ENCODE measurements around the gene PHF20. TPM values are rescaled to one million over a fixed set of nuclear protein-coding genes. Genes with fewer than 3 reads are reported as not detected.
"Not testable (repeated sequence)": the region's sequence is repeated elsewhere in the genome, so short reads cannot be mapped to it uniquely, and the experiment has no call there.

The PHF20 gene
- total RNA-seq, 4 donors from 2014 or later: 30.5 to 53.3 (median 33.4) TPM

DNA sequence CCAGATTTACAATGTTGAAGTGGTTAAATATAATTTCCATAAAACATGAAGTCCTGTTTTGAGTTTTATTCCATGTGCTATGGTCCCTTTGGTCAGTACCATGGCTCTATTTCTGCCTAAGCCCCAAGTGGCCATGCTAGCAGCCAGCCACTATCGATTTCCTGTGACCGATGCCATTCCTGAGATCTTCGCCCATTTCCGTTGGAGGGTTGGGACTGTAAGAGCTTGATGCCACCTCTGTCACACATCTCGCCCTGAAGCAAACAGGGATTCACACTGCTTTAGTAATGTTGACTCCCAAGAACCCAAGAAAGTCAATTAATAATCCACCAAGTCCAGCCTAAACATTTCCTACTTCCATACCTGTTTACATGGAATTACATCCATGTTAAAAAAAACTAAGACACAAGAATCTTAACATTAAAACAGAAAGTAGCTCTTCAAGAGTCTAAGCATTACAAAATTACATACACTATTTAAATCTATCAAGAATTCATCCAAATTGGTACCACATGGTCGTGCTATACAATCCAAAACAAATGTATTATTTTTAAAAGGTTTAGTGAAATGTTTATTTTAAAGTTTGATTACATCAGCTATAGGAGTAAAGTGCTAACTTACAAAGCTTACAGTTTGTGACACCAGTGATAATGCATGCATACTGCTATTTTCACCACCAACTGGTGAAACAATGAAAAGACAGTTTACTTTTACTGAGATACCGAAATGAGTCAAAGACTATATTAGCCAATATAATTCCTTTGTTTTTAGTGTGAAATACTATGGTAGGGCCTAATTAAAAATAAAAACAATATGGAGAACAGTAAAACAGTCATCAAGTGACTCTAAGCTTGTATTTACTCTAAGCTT lies 32.3 kb upstream of the PHF20 start:
- no peak overlapping the region for H3K4me3 ChIP-seq (ENCODE audit: low read depth, poor library complexity, severe bottlenecking)
- TF ChIP-seq, protein P1, sequence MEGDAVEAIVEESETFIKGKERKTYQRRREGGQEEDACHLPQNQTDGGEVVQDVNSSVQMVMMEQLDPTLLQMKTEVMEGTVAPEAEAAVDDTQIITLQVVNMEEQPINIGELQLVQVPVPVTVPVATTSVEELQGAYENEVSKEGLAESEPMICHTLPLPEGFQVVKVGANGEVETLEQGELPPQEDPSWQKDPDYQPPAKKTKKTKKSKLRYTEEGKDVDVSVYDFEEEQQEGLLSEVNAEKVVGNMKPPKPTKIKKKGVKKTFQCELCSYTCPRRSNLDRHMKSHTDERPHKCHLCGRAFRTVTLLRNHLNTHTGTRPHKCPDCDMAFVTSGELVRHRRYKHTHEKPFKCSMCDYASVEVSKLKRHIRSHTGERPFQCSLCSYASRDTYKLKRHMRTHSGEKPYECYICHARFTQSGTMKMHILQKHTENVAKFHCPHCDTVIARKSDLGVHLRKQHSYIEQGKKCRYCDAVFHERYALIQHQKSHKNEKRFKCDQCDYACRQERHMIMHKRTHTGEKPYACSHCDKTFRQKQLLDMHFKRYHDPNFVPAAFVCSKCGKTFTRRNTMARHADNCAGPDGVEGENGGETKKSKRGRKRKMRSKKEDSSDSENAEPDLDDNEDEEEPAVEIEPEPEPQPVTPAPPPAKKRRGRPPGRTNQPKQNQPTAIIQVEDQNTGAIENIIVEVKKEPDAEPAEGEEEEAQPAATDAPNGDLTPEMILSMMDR (IDR thresholded peaks at IDR 0.05): no peak
- DNase-seq (ENCODE audit: low spot score in 2 of 2): no peak
- intact Hi-C loops (cut with DNase I; ENCODE audit: low total_unique reads): no loop called here
- 47 to 50% methylated on average over 7 of the region's 7 CpGs for WGBS, 2 donors

DNA sequence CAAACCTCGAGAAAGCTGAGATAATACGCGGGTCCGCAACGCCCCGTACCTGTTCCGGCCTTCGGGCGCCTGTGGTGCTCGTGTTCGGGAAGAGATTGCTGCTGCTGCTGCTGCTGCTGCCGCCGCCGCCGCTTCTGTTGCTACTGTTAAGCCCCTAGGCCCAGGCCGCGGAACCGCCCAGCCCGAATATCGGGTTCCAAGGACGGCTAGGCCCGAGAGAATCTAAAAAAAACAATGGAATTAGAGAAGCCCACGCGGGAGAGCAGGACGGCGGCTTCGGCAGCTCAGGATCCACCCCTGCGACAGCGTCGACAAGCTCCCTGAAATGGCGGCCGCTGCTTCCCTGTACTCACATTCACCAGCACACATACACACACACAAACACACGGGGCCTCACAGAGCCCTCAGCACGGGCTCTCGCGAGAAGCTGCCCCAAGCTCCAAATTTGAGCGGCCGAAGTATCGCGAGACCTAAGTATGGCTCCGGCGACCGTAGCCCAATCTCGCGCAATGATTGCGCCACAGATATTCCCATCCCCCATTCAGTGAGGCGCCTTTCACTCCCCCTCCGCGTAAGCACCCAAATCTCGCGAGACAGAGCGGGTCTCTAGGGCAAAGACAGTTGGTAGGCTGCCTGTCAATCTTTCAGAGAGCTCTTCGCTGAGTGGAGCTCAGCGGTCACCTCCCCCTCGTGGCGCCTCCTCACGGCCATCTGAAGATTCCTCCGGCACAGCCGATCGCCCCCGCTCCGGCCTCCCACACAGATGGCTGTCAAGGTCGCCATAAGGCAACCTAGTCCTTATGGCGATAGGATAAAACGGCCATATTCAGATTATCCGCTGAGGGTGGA lies 29.7 kb upstream of the PHF20 start, which contains the start of gene RBM39:
RBM39 (minus strand) TSS at position 369 of the 849 bp plus-strand sequence. CDS start 1,386 bp downstream, outside the sequence.
- TF ChIP-seq, protein P1 (IDR thresholded peaks at IDR 0.05): peak in 1 of 3 donors; percentile 36
- peak in 1 of 2 donors; percentile 97 for TF ChIP-seq POLR2A (IDR thresholded peaks at IDR 0.05)
- DNase-seq (ENCODE audit: low spot score in 2 of 2): peak; percentile 100
- H3K4me3 ChIP-seq (ENCODE audit: low read depth, poor library complexity, severe bottlenecking): peak within 1 kb of the TSS; percentile 88
- 0 to 1% methylated on average over 64 to 66 of the region's 66 CpGs for WGBS, 2 donors
- intact Hi-C loops (cut with DNase I; ENCODE audit: low total_unique reads): no loop called here

DNA sequence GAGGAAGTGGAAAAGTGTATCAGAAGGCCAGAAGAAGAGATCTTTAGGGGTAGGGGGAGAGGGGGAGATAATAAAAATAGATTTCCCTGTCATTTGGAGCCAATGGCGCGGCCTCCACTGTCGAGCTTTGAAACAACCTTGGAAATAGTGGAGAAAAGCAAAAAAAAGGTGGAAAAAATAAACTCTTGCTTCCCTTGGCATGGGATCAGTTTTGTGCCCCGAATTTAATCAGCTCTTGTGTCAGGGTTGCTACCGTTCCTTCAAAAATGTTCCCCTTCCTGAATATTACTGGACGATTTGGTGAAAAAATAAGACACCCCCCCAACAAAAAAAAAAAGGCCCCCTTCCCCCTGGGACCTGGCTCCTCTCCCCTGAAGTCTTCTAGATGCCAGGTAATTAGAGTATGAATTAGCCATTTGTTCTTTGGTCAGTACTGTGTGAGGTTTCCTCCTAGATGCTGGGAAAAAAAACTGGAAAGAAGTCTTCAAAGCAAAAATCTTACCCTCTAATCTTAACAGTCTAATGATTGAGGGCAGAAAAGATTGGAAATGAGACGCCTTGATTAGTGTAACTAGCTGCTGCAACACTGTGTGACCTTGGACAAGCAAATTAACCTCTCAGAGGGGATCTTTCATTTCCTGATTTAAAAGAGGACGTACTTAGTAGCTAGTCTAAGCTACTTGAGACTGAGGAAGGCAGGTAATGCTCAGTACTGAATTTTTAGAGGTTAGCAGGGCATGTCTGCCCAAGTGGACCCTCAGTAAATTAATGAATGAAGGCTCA lies 28.9 kb upstream of the PHF20 start:
- peak overlapping the region; percentile 34 for H3K4me3 ChIP-seq (ENCODE audit: low read depth, poor library complexity, severe bottlenecking)
- intact Hi-C loops (cut with DNase I; ENCODE audit: low total_unique reads): no loop called here

DNA sequence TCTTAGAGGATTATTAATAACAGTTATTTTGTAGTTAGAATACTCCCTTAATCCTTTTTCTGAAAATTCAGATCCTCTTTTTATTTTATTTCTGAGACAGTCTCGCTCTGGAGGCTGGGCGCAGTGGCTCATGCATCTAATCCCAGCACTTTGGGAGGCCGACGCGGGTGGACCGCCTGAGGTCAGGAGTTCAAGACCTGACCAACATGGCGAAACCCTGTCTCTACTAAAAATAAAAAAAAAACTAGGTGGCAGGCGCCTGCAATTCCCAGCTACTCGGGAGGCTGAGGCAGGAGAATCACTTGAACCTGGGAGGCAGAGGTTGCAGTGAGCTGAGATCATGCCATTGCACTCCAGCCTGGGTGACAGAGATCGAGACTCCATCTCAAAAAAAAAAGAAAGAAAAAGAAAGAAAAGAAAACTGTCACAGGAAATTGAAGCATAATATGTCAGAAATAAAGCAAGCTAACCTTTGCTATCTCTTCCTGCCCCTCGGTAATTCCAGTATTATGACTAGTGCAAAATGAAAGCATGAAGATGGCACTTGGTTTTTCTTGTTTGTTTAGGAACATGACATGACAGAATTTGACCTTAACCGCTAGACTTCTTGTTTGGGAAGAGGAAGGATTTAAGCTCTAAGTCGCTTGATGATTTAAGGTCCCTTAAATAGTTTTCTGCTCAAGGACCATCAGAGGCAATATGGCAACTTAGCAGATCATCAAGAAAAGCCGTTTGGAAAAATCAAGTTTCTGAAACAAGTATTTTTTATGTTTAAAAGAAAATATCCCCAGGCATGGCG lies 27.9 kb upstream of the PHF20 start:
- TF ChIP-seq POLR2A (IDR thresholded peaks at IDR 0.05): no peak
- TF ChIP-seq, protein P1 (IDR thresholded peaks at IDR 0.05): no peak
- peak in 1 of 2 donors; percentile 86 for DNase-seq (ENCODE audit: low spot score in 2 of 2)
- H3K4me3 ChIP-seq (ENCODE audit: low read depth, poor library complexity, severe bottlenecking): no peak overlapping the region
- intact Hi-C loops (cut with DNase I; ENCODE audit: low total_unique reads): no loop called here
- WGBS, 2 donors: 69 to 73% methylated on average over 15 of the region's 15 CpGs

More for the DNA sequence above, 28.9 kb upstream of the PHF20 start:
- WGBS, 2 donors: 1 to 3% methylated on average over 8 of the region's 8 CpGs
- TF ChIP-seq, protein P1 (IDR thresholded peaks at IDR 0.05): no peak
- TF ChIP-seq POLR2A (IDR thresholded peaks at IDR 0.05): no peak
- no peak for DNase-seq (ENCODE audit: low spot score in 2 of 2)

DNA sequence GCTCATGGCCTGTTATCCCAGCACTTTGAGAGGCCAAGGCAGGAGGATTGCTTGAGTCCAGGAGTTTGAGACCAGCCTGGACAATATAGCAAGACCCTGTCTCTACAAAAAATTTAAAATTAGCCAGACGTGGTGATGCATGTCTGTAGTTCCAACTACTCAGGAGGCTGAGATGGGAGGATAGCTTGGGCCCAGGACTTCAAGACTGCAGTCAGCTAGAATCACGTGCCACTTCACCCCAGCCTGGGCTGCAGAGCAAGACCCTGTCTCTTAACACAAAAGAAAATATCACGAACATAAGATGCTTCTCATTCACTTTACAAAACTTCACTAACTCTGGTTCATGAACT lies 27.3 kb upstream of the PHF20 start:
- H3K4me3 ChIP-seq (ENCODE audit: low read depth, poor library complexity, severe bottlenecking); intact Hi-C loops (cut with DNase I; ENCODE audit: low total_unique reads): not testable (repeated sequence)
- 92 to 93% methylated on average over 3 of the region's 3 CpGs for WGBS, 2 donors
- peak in 1 of 2 donors; percentile 65 for DNase-seq (ENCODE audit: low spot score in 2 of 2)

Data from lower leg skin (tissue), 4 donors.